AG04449 (cell line): ENCODE results near the gene SPON1.

Source experiments
- CTCF ChIA-PET: fragments of 350-600 bp; formaldehyde crosslinking; extraction: SDS; loops from one replicate; lab custom pipeline; 2021; ENCODE audit warnings: antibody characterized with exemption; lab: Yijun Ruan, JAX
- POLR2A ChIA-PET: fragments of 400-600, 350-600 bp; formaldehyde crosslinking; extraction: SDS; loops from one replicate; lab custom pipeline; 2020; ENCODE audit warnings: antibody characterized with exemption, inconsistent platforms; lab: Yijun Ruan, JAX
- DNase-seq: peaks from one replicate; pipeline ENCODE4 v3.0.0-alpha.2; 2010; ENCODE audit warnings: low read depth, low spot score
- H3K4me3 ChIP-seq: 2 replicates; pipeline ENCODE4 v1.5.1; 2011; ENCODE audit warnings: low read depth, mild to moderate bottlenecking, control low read depth, low read length
- TF ChIP-seq, protein P1 (sequence below): IDR thresholded peaks from one replicate; pipeline ENCODE4 v1.5.1; 2011; ENCODE audit warnings: mild to moderate bottlenecking, moderate library complexity, low read length, control low read depth, inconsistent platforms; ENCODE audit not compliant: insufficient read depth; ENCODE audit errors: missing control alignments

The SPON1 gene

DNA sequence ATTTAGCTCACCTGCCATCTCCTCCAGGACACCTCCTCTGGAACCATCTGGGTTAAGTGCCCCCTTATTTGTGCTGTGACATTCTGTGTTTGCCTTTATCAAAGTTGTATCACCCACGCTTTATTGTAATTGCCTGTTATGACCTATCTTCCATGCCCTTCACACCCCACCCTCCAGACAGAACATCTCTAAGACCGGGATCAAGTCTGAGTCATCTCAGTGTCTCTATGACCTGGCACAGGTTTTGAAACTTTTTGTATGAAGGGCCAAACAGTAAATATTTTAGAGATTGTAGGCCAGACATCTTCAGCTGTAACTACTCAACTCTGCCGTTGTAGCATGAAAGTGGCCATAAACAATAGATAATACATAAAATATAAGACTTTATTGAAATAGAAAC lies 161.8 kb downstream of the SPON1 start:
- ChIA-PET CTCF (no interaction called here), POLR2A (no interaction called here)
- TF ChIP-seq, protein P1, sequence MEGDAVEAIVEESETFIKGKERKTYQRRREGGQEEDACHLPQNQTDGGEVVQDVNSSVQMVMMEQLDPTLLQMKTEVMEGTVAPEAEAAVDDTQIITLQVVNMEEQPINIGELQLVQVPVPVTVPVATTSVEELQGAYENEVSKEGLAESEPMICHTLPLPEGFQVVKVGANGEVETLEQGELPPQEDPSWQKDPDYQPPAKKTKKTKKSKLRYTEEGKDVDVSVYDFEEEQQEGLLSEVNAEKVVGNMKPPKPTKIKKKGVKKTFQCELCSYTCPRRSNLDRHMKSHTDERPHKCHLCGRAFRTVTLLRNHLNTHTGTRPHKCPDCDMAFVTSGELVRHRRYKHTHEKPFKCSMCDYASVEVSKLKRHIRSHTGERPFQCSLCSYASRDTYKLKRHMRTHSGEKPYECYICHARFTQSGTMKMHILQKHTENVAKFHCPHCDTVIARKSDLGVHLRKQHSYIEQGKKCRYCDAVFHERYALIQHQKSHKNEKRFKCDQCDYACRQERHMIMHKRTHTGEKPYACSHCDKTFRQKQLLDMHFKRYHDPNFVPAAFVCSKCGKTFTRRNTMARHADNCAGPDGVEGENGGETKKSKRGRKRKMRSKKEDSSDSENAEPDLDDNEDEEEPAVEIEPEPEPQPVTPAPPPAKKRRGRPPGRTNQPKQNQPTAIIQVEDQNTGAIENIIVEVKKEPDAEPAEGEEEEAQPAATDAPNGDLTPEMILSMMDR = no peak
- no peak for DNase-seq
- no peak overlapping the region for H3K4me3 ChIP-seq

DNA sequence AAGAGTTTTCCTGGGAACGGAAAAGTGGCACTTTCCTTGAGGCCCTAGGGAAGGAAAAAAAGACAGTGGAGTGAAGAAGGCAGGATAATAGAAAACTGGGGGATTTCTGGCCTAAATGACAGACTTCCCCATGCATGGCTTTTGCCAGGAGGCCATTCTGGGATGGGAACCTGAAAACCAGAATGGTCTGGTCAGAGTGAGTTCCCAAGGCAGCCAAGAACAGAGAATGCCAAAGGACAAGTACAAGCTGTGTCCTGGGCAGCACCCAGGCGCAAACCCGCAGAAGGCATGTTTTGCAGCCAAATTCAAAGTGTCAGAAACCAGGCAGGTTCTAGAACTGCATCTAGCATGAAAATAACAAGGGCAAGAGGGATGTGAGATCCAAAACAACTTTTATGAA lies 162.4 kb downstream of the SPON1 start:
- ChIA-PET CTCF (no interaction called here), POLR2A (no interaction called here)
- no peak for DNase-seq
- no peak overlapping the region for H3K4me3 ChIP-seq
- TF ChIP-seq, protein P1 = no peak

DNA sequence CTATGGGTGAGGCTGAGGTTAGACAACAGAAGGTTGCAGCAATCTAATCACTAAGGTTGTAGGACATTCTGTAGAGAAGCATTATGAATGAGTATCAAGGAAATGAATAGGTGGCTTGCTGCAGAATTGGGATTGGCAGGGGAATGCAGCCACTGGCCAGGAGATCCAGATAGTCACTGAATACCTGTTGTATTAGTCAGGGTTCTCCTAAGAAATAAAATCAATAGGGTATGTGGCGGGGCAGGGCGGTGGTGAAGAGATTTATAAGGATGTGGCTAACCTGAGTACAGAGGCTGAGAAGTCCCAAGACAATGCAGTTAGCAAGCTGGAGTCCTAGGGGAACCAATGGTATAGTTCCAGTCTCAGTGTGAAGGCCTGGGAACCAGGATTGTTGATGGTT lies 163.0 kb downstream of the SPON1 start:
- no peak overlapping the region for H3K4me3 ChIP-seq
- CTCF ChIA-PET = no interaction called here
- POLR2A ChIA-PET = no interaction called here
- TF ChIP-seq, protein P1 = no peak
- no peak for DNase-seq

DNA sequence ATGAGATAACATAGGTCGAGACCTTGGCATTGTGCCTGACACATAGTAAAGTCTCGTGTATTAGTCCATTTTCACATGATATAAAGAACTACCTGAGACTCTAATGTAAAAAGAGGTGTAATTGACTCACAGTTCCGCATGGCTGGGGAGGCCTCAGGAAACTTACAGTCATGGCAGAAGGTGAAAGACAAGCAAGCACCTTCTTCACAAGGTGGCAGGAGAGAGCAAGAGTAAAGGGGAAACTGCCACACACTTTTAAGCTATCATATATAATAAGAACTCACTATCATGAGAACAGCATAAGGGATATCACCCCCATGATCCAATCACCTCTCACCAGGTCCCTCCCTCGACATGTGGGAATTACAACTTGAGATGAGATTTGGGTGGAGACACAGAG lies 165.2 kb downstream of the SPON1 start:
- CTCF ChIA-PET = no interaction called here
- TF ChIP-seq, protein P1 = no peak
- H3K4me3 ChIP-seq = no peak overlapping the region
- POLR2A ChIA-PET = no interaction called here
- no peak for DNase-seq

DNA sequence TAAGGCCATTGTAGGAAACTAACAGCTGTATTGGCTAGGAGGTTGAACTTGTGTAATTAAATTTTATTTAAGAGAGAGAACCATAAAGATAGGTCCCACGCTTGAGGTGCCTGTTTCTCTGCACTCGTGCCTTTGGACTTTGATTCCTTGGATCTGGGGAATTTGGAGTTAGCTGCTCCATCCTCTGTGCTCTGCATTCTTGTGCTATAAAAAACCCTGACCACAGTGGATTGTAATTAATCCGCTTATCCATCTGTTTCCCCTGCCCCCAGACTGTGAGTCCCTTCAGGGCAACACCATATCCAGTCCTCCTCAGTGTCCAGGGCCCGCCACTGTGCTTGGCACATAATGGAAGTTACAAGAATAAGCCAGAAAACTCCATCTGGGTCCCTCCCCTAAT lies 169.8 kb downstream of the SPON1 start:
- TF ChIP-seq, protein P1 = no peak
- CTCF ChIA-PET = interaction anchor here (2.0 kb wide), 1 partner anchor 16 kb away, joined by 5 read pairs; no protein-coding TSS in a partner anchor
- H3K4me3 ChIP-seq = no peak overlapping the region
- DNase-seq = no peak
- POLR2A ChIA-PET = no interaction called here

DNA sequence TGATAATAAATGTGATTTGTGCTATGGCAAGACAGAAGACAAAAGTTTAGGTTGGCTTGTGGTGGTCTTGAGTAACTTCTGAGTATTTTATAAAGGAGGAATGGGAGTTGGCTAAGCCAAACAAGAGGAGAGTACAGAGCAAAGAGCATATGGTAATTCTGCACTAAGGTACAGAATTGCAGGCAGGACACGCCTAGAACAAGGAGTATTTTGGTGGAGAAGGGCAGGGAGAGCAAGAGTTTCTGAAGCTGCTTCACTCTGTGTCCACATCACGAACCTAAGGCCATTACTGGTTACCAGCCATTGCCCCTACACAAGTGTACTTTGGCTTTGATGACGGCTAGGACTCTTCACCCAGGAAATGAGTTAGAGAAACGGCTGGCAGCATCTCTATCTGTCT lies 170.9 kb downstream of the SPON1 start:
- CTCF ChIA-PET = no interaction called here
- no peak overlapping the region for H3K4me3 ChIP-seq
- POLR2A ChIA-PET = no interaction called here
- DNase-seq = no peak
- TF ChIP-seq, protein P1 = no peak
